Immature natural killer cell (primary cell): Measurements from ENCODE around the gene CASP2. TPM values are rescaled to one million over a fixed set of nuclear protein-coding genes. Genes with fewer than 3 reads are reported as not detected.

Source experiments
- DNase-seq, 3 donors: peaks; one replicate each; pipeline ENCODE4 v3.0.0; 2022; ENCODE audit warnings: mixed read lengths in 1 of 3
- H3K27ac Mint-ChIP-seq, 6 donors: one replicate each; pipeline ENCODE4 v1.8.0; 2020; ENCODE audit warnings: mixed read lengths in 6 of 6, mild to moderate bottlenecking in 5 of 6, inconsistent platforms in 4 of 6, moderate library complexity in 3 of 6
- H3K27me3 Mint-ChIP-seq, 3 donors: one replicate each; pipeline ENCODE4 v1.8.0; 2020 to 2021; ENCODE audit warnings: low read depth in 3 of 3, mild to moderate bottlenecking in 3 of 3, mixed read lengths in 3 of 3, moderate library complexity in 3 of 3, inconsistent platforms in 1 of 3
- H3K36me3 Mint-ChIP-seq, 3 donors: one replicate each; pipeline ENCODE4 v1.8.0; 2020; ENCODE audit warnings: mixed read lengths in 3 of 3, inconsistent platforms in 2 of 3, mild to moderate bottlenecking in 2 of 3
- H3K4me1 Mint-ChIP-seq, 2 donors: one replicate each; pipeline ENCODE4 v1.8.0; 2020; ENCODE audit warnings: inconsistent platforms in 2 of 2, mild to moderate bottlenecking in 2 of 2, mixed read lengths in 2 of 2, moderate library complexity in 1 of 2
- H3K4me3 Mint-ChIP-seq, 5 donors: one replicate each; pipeline ENCODE4 v1.8.0; 2020; ENCODE audit warnings: mild to moderate bottlenecking in 5 of 5, mixed read lengths in 5 of 5, inconsistent platforms in 3 of 5, moderate library complexity in 3 of 5
- H3K9me3 Mint-ChIP-seq, 6 donors: one replicate each; pipeline ENCODE4 v1.8.0; 2020; ENCODE audit warnings: mild to moderate bottlenecking in 6 of 6, mixed read lengths in 6 of 6, inconsistent platforms in 4 of 6, moderate library complexity in 3 of 6
- polyA plus RNA-seq, 3 donors: library from polyadenylated mRNA; unstranded; fragments of 300-500 nt; fragmentation: Illumina TruSeq; gene quantifications; one replicate each; pipeline ENCODE4 v1.2.3, GENCODE V29; 2021

Gene CASP2
- polyA plus RNA-seq, 3 donors from 2014 or later: 8.8 to 24.2 (median 9.8) TPM

GRCh38 chr7:143356414-143357050, 68.4 kb downstream of the CASP2 start:
- H3K36me3 Mint-ChIP-seq: peaks cover 0 to 7% (median 0%) of the 10 kb centered on the region in 3 donors
- H3K27ac Mint-ChIP-seq: peak overlapping the region in 2 of 6 donors; percentile 10 to 12
- DNase-seq: no peak
- H3K9me3 Mint-ChIP-seq: no peaks in the 10 kb centered on the region
- H3K4me1 Mint-ChIP-seq: peaks cover 3 to 10% of the 10 kb centered on the region in 2 donors
- no peak overlapping the region for H3K4me3 Mint-ChIP-seq
- peaks cover 0 to 12% (median 2%) of the 10 kb centered on the region in 3 donors for H3K27me3 Mint-ChIP-seq

Other genes with a start within 250 kb of the CASP2 start
- not detected for gene OR6V1, start 236.0 kb upstream of the CASP2 start, polyA plus RNA-seq
- gene PIP, start 156.3 kb upstream of the CASP2 start, polyA plus RNA-seq: not detected
- not detected for gene TAS2R39, start 104.9 kb upstream of the CASP2 start, polyA plus RNA-seq
- not detected for gene TAS2R40, start 66.3 kb upstream of the CASP2 start, polyA plus RNA-seq
- gene GSTK1, start 24.9 kb upstream of the CASP2 start, polyA plus RNA-seq: 100 to 1,000 TPM; 238 to 266 (median 252) TPM
- not detected for gene TMEM139, start 3.4 kb upstream of the CASP2 start, polyA plus RNA-seq
- under 1 TPM in 1 of 3 donors, not detected in 2; 0.07 TPM for gene CLCN1, start 27.8 kb downstream of the CASP2 start, polyA plus RNA-seq
- gene FAM131B, start 74.4 kb downstream of the CASP2 start, polyA plus RNA-seq: 1 to 10 TPM; 1.2 to 2.3 (median 1.9) TPM
- gene ZYX, start 93.0 kb downstream of the CASP2 start, polyA plus RNA-seq: 100 to 1,000 TPM in 1 of 3 donors, 10 to 100 TPM in 2; 50.7 to 144 (median 51.9) TPM
- under 1 TPM in 2 of 3 donors, not detected in 1; 0.22 to 0.51 TPM for gene EPHA1, start 120.5 kb downstream of the CASP2 start, polyA plus RNA-seq
- not detected for gene TAS2R60, start 155.1 kb downstream of the CASP2 start, polyA plus RNA-seq
- gene TAS2R41, start 189.5 kb downstream of the CASP2 start, polyA plus RNA-seq: not detected